HepG2 (cell line): ENCODE data around the gene CEP131. TPM values are rescaled to one million over a fixed set of nuclear protein-coding genes. Genes with fewer than 3 reads are reported as not detected.

ENCODE experiments used
- AGO2 ChIP-seq: fragments of 200-400 bp; formaldehyde crosslinking; optimal IDR thresholded peaks from 2 replicates; pipeline ENCODE3; 2017; ENCODE audit warnings: mild to moderate bottlenecking, low read depth, low read length, moderate library complexity
- E2F5 ChIP-seq: sonication (generic); formaldehyde crosslinking; conservative IDR thresholded peaks from 2 replicates; pipeline ENCODE4 v1.4.0; 2020; ENCODE audit warnings: missing genetic modification reagents
- ELF4 ChIP-seq: sonication (generic); formaldehyde crosslinking; IDR thresholded peaks from 2 replicates; pipeline ENCODE4 v1.5.0; 2020; ENCODE audit warnings: missing genetic modification reagents, mild to moderate bottlenecking, moderate library complexity, borderline replicate concordance
- GABPA ChIP-seq, 2 experiments: IDR thresholded peaks; 2 replicates each; pipeline ENCODE4 v1.6.1; 2011 to 2016; ENCODE audit warnings: low read depth in 2 of 2, low read length in 1 of 2, missing biosample characterization in 1 of 2, missing genetic modification characterization in 1 of 2
- GFI1 ChIP-seq: sonication (generic); formaldehyde crosslinking; IDR thresholded peaks from 2 replicates; pipeline ENCODE4 v1.5.0; 2020; ENCODE audit warnings: missing genetic modification reagents, mild to moderate bottlenecking, borderline replicate concordance
- HDAC1 ChIP-seq: sonication (generic); formaldehyde crosslinking; IDR thresholded peaks from 2 replicates; pipeline ENCODE4 v1.5.1; 2020; ENCODE audit warnings: mild to moderate bottlenecking, missing genetic modification reagents
- HDAC2 ChIP-seq: sonication (generic); formaldehyde crosslinking; IDR thresholded peaks from 2 replicates; pipeline ENCODE4 v1.4.0; 2020; ENCODE audit warnings: missing genetic modification reagents
- IRF9 ChIP-seq: sonication (generic); formaldehyde crosslinking; IDR thresholded peaks from 2 replicates; pipeline ENCODE4 v1.8.0; 2022; ENCODE audit warnings: missing genetic modification reagents, mild to moderate bottlenecking, borderline replicate concordance
- JUND ChIP-seq: sonication (generic); formaldehyde crosslinking; IDR thresholded peaks from 2 replicates; pipeline ENCODE4 v1.8.0; 2022; ENCODE audit warnings: mild to moderate bottlenecking, missing genetic modification reagents
- KMT2A ChIP-seq: sonication (generic); formaldehyde crosslinking; IDR thresholded peaks from 2 replicates; pipeline ENCODE4 v1.4.0; 2020; ENCODE audit warnings: missing genetic modification reagents
- MAFF ChIP-seq: IDR thresholded peaks from 2 replicates; pipeline ENCODE4 v1.6.1; 2011; ENCODE audit warnings: low read depth, low read length, improper control_type of control experiment
- MIXL1 ChIP-seq: IDR thresholded peaks from 2 replicates; pipeline ENCODE4 v1.6.1; 2016
- MTA3 ChIP-seq: sonication (generic); formaldehyde crosslinking; IDR thresholded peaks from 2 replicates; pipeline ENCODE4 v1.4.0; 2020; ENCODE audit warnings: missing genetic modification reagents
- NKX3-1 ChIP-seq: sonication (generic); formaldehyde crosslinking; IDR thresholded peaks from 2 replicates; pipeline ENCODE4 v1.5.0; 2020; ENCODE audit warnings: missing genetic modification reagents
- ZBTB2 ChIP-seq: sonication (generic); formaldehyde crosslinking; IDR thresholded peaks from 2 replicates; pipeline ENCODE4 v1.8.0; 2022; ENCODE audit warnings: low read depth, missing genetic modification reagents
- ZNF350 ChIP-seq: sonication (generic); formaldehyde crosslinking; IDR thresholded peaks from 2 replicates; pipeline ENCODE4 v1.4.0; 2020; ENCODE audit warnings: mild to moderate bottlenecking, low read depth, missing genetic modification reagents, borderline replicate concordance
- ZNF441 ChIP-seq: sonication (generic); formaldehyde crosslinking; IDR thresholded peaks from 2 replicates; pipeline ENCODE4 v1.7.0; 2021; ENCODE audit warnings: missing genetic modification reagents, borderline replicate concordance
- ZNF484 ChIP-seq: sonication (generic); formaldehyde crosslinking; IDR thresholded peaks from 2 replicates; pipeline ENCODE4 v1.5.1; 2020; ENCODE audit warnings: mild to moderate bottlenecking, low read depth, missing genetic modification reagents, borderline replicate concordance
- ZNF550 ChIP-seq: sonication (generic); formaldehyde crosslinking; IDR thresholded peaks from 2 replicates; pipeline ENCODE4 v1.4.0; 2020; ENCODE audit warnings: mild to moderate bottlenecking, missing genetic modification reagents, borderline replicate concordance
- ZNF639 ChIP-seq: conservative IDR thresholded peaks from 2 replicates; pipeline ENCODE4 v1.6.1; 2018; ENCODE audit warnings: missing genetic modification reagents
- ZNF672 ChIP-seq: sonication (generic); formaldehyde crosslinking; IDR thresholded peaks from 2 replicates; pipeline ENCODE4 v1.8.1; 2022; ENCODE audit warnings: missing genetic modification reagents
- ZNF800 ChIP-seq: sonication (generic); formaldehyde crosslinking; IDR thresholded peaks from 2 replicates; pipeline ENCODE4 v1.4.0; 2020; ENCODE audit warnings: missing genetic modification reagents
- polyA plus RNA-seq, 8 experiments: library from polyadenylated mRNA; depleted of rRNA in 3 of 8; stranded (reverse) in 7 of 8; unstranded in 1 of 8; fragments of >200 nt; fragmentation: Illumina TruSeq in 4 of 8; extraction: Trizol in 4 of 8; gene quantifications; 2 replicates each; pipeline versions ENCODE4 v1.2.1 to v1.2.3, GENCODE V29; 2011 to 2016; ENCODE audit warnings: low read depth in 4 of 8, missing spikeins in 1 of 8, mixed read lengths in 1 of 8; ENCODE audit not compliant: insufficient read depth in 1 of 8
- total RNA-seq, 5 experiments: library from RNA; depleted of rRNA; stranded (reverse); fragments of >200 nt; fragmentation: Illumina TruSeq; extraction: Trizol; gene quantifications; 2 replicates each; pipeline ENCODE4 v1.2.3, GENCODE V29; 2016; ENCODE audit warnings: low read depth in 1 of 5

CEP131 gene
- total and polyA plus RNA-seq, 2 of the 13 experiments (the other 11 are each of a cell fraction or from before 2014, with no cell fraction given), result 5.0 to 16.8 TPM

- TF ChIP-seq ZNF800 (CRISPR knock-in tag) (peak; percentile 52; the same call in 1 of the 2 replicates), ZNF350 (CRISPR knock-in tag) (peak; percentile 49; the same call in 1 of the 2 replicates), E2F5 (0 out of 2 replicates have a peak, but pooled peaks have one; percentile 5), HDAC2 (CRISPR knock-in tag) (peak; percentile 76), AGO2 (peak; percentile 3), MTA3 (CRISPR knock-in tag) (no peak), KMT2A (CRISPR knock-in tag) (peak; percentile 75; the same call in 1 of the 2 replicates), GFI1 (CRISPR knock-in tag) (no peak; the same call in 1 of the 2 replicates), ZBTB2 (peak; percentile 19; the same call in 1 of the 2 replicates), ZNF441 (peak; percentile 4; the same call in 1 of the 2 replicates), ELF4 (CRISPR knock-in tag) (peak; percentile 92), ZNF639 (CRISPR knock-in tag) (peak; percentile 26; the same call in 1 of the 2 replicates), NKX3-1 (CRISPR knock-in tag) (peak; percentile 68), ZNF484 (CRISPR knock-in tag) (no peak), IRF9 (CRISPR knock-in tag) (peak; percentile 88; the same call in 1 of the 2 replicates), MAFF (no peak), MIXL1 (CRISPR knock-in tag) (peak; percentile 73; the same call in 1 of the 2 replicates), ZNF672 (CRISPR knock-in tag) (no peak), GABPA (IDR thresholded peaks at IDR 0.05; ENCODE audit: low read depth, low read length) (peak; percentile 78), GABPA (CRISPR knock-in tag; IDR thresholded peaks at IDR 0.05; ENCODE audit: low read depth) (peak; percentile 92), JUND (CRISPR knock-in tag) (0 out of 2 replicates have a peak, but pooled peaks have one; percentile 18), ZNF550 (CRISPR knock-in tag) (peak; percentile 96; the same call in 1 of the 2 replicates), HDAC1 (CRISPR knock-in tag) (peak; percentile 93)
Observed at GRCh38 chr17:81238815-81239713, 16.3 kb upstream of the CEP131 start, which contains the start of the genes NDUFAF8 and TEPSIN (continued).
